Caco-2 (cell line): ENCODE data around the gene SPTB. TPM values are rescaled to one million over a fixed set of nuclear protein-coding genes. Genes with fewer than 3 reads are reported as not detected.
A peak's percentile ranks its signal among the peaks of the same experiment; 100 is the strongest.

Experiments used
- BruUV-seq: library from RNA; stranded (reverse); fragments of 400-500 nt; replicated peaks from 2 replicates; lab custom pipeline; 2021; lab: Mats Ljungman, UMichigan
- CTCF ChIA-PET: fragments of 300-600 bp; sonication (Branson Sonifier 250); formaldehyde crosslinking; loops from one replicate; lab custom pipeline; 2022; ENCODE audit warnings: antibody characterized with exemption; lab: Charles Lee
- POLR2A ChIA-PET: fragments of 300-600 bp; sonication (Branson Sonifier 250); formaldehyde crosslinking; loops from one replicate; lab custom pipeline; 2022; ENCODE audit warnings: antibody characterized with exemption; lab: Charles Lee
- DNase-seq, 2 experiments: peaks; one replicate each; pipeline versions ENCODE4 v3.0.0 to v3.0.0-alpha.2; 2020 to 2022
- H3K27me3 ChIP-seq: replicated peaks from 2 replicates; pipeline ENCODE4 v1.6.0; 2011; ENCODE audit warnings: low read length; ENCODE audit not compliant: control insufficient read depth, insufficient read depth
- H3K36me3 ChIP-seq: 2 replicates; pipeline ENCODE4 v1.5.1; 2011; ENCODE audit warnings: low read length; ENCODE audit not compliant: control insufficient read depth, insufficient read depth
- H3K4me1 ChIP-seq: fragments of 250-450 bp; sonication (Bioruptor Pico); 2 replicates; pipeline ENCODE4 v1.5.1; 2020; ENCODE audit warnings: mild to moderate bottlenecking
- H3K4me3 ChIP-seq: 2 replicates; pipeline ENCODE4 v1.5.1; 2011; ENCODE audit warnings: low read depth, mild to moderate bottlenecking, control low read depth, low read length
- H3K9me3 ChIP-seq: fragments of 250-450 bp; sonication (Bioruptor Pico); 2 replicates; pipeline ENCODE4 v1.5.1; 2020; ENCODE audit warnings: mild to moderate bottlenecking, moderate library complexity
- H3K27ac Mint-ChIP-seq: one replicate; pipeline ENCODE4 v1.8.0; 2022; ENCODE audit warnings: mixed read lengths; ENCODE audit not compliant: unreplicated experiment
- H3K27me3 Mint-ChIP-seq: one replicate; pipeline ENCODE4 v1.8.0; 2022; ENCODE audit warnings: mixed read lengths; ENCODE audit not compliant: insufficient read depth, unreplicated experiment
- H3K36me3 Mint-ChIP-seq: one replicate; pipeline ENCODE4 v1.8.0; 2022; ENCODE audit warnings: mild to moderate bottlenecking, mixed read lengths; ENCODE audit not compliant: insufficient read depth, unreplicated experiment
- H3K4me1 Mint-ChIP-seq: one replicate; pipeline ENCODE4 v1.8.0; 2022; ENCODE audit warnings: low read depth, mixed read lengths; ENCODE audit not compliant: unreplicated experiment
- H3K4me3 Mint-ChIP-seq: one replicate; pipeline ENCODE4 v1.8.0; 2022; ENCODE audit warnings: mild to moderate bottlenecking, moderate library complexity, mixed read lengths; ENCODE audit not compliant: unreplicated experiment
- H3K9me3 Mint-ChIP-seq: one replicate; pipeline ENCODE4 v1.8.0; 2022; ENCODE audit warnings: mixed read lengths; ENCODE audit not compliant: unreplicated experiment
- intact Hi-C: fragments of 100-400 bp; cut with micrococcal nuclease; formaldehyde crosslinking; loops from one replicate; pipeline ENCODE4 v1.10.0; 2022; ENCODE audit not compliant: unreplicated experiment
- total RNA-seq: library from RNA; stranded (reverse); gene quantifications from 2 replicates; pipeline ENCODE4 v1.2.3, GENCODE V29; 2022
- TF ChIP-seq, protein P1 (sequence below), 2 experiments: fragments of 200-600 bp in 1 of 2; IDR thresholded peaks; 1 replicate in 1 of 2; 2 replicates in 1 of 2; pipeline versions ENCODE4 v1.5.1 to v1.8.0; 2011 to 2022; ENCODE audit warnings: antibody characterized with exemption in 1 of 2, control low read depth in 1 of 2, inconsistent platforms in 1 of 2, low read depth in 1 of 2, low read length in 1 of 2, mild to moderate bottlenecking in 1 of 2, moderate library complexity in 1 of 2; ENCODE audit not compliant: insufficient read depth in 1 of 2, severe bottlenecking in 1 of 2, unreplicated experiment in 1 of 2

Gene SPTB
- total RNA-seq, 1 experiment from 2014 or later, result 1.7 TPM

DNA sequence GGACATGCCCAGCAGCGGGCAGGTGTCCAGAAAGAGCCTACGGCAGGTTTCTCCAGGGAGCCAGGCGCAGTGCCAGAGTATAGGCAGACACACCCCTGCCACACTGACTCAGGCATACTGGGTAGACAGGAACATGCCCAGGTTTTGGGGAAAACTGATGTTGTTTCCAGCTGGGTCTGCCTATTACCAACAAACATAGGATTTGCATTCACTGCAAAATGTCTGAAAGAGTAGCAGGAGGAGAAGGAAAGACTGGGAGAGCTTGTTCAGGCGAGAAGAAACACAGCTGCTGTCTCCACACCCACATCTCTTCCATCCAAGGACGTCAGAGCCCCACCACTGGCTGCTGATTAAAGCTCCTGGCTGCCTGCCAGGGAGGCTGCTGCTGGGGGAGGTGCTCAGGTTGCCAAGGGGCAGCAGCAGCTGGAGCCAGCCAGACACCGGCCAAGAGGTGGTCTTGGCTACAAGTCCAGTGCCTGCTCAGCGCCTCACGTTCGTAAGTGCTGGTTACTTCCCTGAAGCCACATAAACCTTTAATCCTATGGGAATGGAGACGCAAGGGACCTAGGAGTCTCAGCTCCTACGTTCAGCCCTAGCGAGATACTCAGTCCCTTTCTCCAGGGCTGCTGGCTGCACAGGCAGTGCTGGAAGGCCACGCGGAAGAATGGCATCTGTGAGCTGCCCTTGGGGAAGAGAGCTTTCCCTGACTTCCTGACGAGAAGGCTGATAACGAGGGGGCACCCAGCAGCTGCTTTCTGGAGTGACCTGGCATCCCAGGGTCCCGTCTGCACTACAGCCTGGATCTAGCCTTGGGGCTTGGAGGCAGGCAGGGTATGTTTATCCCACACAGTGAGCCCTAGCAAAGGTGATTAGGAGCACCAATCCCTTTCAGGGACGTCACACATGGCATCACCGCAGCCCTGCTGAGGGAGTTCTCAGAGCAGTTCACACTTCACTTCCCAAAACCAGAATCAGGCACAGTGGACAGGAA, 117.4 kb downstream of the SPTB start:
- intact Hi-C loops, result loop anchor here (5.0 kb wide), 3 partner anchors 130 to 420 kb away; partner anchors contain the start of gene HSPA2
- H3K36me3 Mint-ChIP-seq, result peaks cover 28% of the 10 kb centered on the region
- ChIA-PET POLR2A (interaction anchor here (0.5 kb wide), 1 partner anchor 53 kb away, joined by 4 read pairs; no protein-coding TSS in a partner anchor), CTCF (interaction anchor here (1.0 kb wide), 3 partner anchors 48 to 83 kb away, joined by 3 to 4 read pairs (median 4); no protein-coding TSS in a partner anchor)
- H3K36me3 ChIP-seq, result no peaks in the 10 kb centered on the region
- TF ChIP-seq, protein P1, sequence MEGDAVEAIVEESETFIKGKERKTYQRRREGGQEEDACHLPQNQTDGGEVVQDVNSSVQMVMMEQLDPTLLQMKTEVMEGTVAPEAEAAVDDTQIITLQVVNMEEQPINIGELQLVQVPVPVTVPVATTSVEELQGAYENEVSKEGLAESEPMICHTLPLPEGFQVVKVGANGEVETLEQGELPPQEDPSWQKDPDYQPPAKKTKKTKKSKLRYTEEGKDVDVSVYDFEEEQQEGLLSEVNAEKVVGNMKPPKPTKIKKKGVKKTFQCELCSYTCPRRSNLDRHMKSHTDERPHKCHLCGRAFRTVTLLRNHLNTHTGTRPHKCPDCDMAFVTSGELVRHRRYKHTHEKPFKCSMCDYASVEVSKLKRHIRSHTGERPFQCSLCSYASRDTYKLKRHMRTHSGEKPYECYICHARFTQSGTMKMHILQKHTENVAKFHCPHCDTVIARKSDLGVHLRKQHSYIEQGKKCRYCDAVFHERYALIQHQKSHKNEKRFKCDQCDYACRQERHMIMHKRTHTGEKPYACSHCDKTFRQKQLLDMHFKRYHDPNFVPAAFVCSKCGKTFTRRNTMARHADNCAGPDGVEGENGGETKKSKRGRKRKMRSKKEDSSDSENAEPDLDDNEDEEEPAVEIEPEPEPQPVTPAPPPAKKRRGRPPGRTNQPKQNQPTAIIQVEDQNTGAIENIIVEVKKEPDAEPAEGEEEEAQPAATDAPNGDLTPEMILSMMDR (IDR thresholded peaks at IDR 0.05; ENCODE audit: insufficient read depth in 1 of 2, low read depth in 1 of 2, low read length in 1 of 2, severe bottlenecking in 1 of 2, unreplicated experiment in 1 of 2), result no peak
- DNase-seq, result no peak
- H3K4me1 ChIP-seq, result peaks cover 59% of the 10 kb centered on the region
- no peaks in the 10 kb centered on the region for H3K27me3 Mint-ChIP-seq
- no peaks in the 10 kb centered on the region for H3K9me3 ChIP-seq
- no peaks in the 10 kb centered on the region for H3K27me3 ChIP-seq
- H3K4me3 ChIP-seq, result no peak overlapping the region
- H3K4me1 Mint-ChIP-seq, result peaks cover 60% of the 10 kb centered on the region
- no TSS peak for BruUV-seq
- no peaks in the 10 kb centered on the region for H3K9me3 Mint-ChIP-seq
- peak overlapping the region; percentile 92 for H3K27ac Mint-ChIP-seq
- no peak overlapping the region for H3K4me3 Mint-ChIP-seq

DNA sequence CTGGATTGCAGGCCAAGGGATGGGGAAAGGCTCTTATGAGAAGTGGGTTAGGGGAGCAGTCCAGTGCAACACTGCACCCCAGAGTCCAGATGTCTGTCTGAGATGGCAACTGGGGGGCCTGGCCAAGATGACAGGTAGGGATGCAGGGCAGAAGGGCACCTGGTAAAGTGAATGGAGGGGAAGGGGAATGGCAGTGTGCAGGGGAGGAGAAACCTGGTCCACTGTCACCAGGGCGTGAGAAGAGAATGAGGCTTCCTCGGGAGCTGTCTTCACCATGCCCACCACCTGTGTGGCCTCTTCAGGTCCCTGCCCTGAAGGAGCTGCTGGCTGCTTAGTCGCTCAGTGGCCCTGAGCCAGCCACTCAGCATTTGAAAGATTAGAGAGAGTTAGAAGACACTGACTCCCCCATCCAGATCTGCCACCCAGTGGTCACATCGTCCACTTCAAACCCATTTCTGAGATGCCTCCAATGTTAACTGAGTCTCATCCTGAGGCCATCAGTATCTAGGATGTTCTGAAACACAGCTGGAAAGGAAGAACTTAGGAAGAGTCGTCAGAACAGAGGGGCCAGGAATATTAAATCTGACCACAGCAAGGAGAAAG, 118.2 kb downstream of the SPTB start:
- Mint-ChIP-seq H3K27me3 (no peaks in the 10 kb centered on the region), H3K4me3 (no peak overlapping the region), H3K27ac (peak overlapping the region; percentile 92), H3K9me3 (no peaks in the 10 kb centered on the region), H3K36me3 (peaks cover 36% of the 10 kb centered on the region), H3K4me1 (peaks cover 66% of the 10 kb centered on the region)
- ChIA-PET CTCF (interaction anchor here (1.0 kb wide), 3 partner anchors 47 to 82 kb away, joined by 3 to 4 read pairs (median 4); no protein-coding TSS in a partner anchor), POLR2A (no interaction called here)
- H3K4me1 ChIP-seq, result peaks cover 67% of the 10 kb centered on the region
- intact Hi-C loops, result loop anchor here (5.0 kb wide), 3 partner anchors 131 to 419 kb away; partner anchors contain the start of gene HSPA2
- BruUV-seq, result no TSS peak
- H3K27me3 ChIP-seq, result no peaks in the 10 kb centered on the region
- TF ChIP-seq, protein P1 (IDR thresholded peaks at IDR 0.05; ENCODE audit: insufficient read depth in 1 of 2, low read depth in 1 of 2, low read length in 1 of 2, severe bottlenecking in 1 of 2, unreplicated experiment in 1 of 2), result no peak
- H3K9me3 ChIP-seq, result no peaks in the 10 kb centered on the region
- no peak overlapping the region for H3K4me3 ChIP-seq
- no peaks in the 10 kb centered on the region for H3K36me3 ChIP-seq
- no peak for DNase-seq

DNA sequence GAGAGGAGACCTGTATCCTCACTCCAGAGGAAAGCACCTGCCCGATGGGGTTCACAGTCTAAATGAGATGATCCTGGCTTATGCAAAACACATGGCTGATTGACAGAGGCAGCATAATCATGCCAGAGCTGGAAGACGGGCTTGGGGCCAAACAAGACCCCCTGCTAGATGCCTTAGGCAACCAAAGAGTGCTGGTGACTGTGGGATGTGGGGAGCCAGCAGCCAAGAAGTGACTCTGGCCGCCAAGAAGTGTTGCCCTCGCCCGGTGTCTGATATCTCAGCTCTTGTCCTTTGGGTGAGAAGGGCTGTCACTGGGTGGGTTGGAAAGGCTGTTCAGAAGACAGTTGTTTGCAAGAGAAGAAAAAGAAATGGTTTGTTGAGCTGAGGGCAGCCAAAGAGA, 118.8 kb downstream of the SPTB start:
- TF ChIP-seq, protein P1 (IDR thresholded peaks at IDR 0.05; ENCODE audit: insufficient read depth in 1 of 2, low read depth in 1 of 2, low read length in 1 of 2, severe bottlenecking in 1 of 2, unreplicated experiment in 1 of 2), result no peak
- intact Hi-C loops, result loop anchor here (5.0 kb wide), 3 partner anchors 131 to 419 kb away; partner anchors contain the start of gene HSPA2
- no peaks in the 10 kb centered on the region for H3K9me3 Mint-ChIP-seq
- no peak overlapping the region for H3K4me3 ChIP-seq
- H3K4me1 Mint-ChIP-seq, result peaks cover 67% of the 10 kb centered on the region
- no peaks in the 10 kb centered on the region for H3K27me3 Mint-ChIP-seq
- no peaks in the 10 kb centered on the region for H3K9me3 ChIP-seq
- ChIA-PET POLR2A (no interaction called here), CTCF (interaction anchor here (1.0 kb wide), 2 partner anchors 46 to 63 kb away, joined by 3 to 4 read pairs; no protein-coding TSS in a partner anchor)
- no peak overlapping the region for H3K4me3 Mint-ChIP-seq
- peaks cover 73% of the 10 kb centered on the region for H3K4me1 ChIP-seq
- no peaks in the 10 kb centered on the region for H3K36me3 ChIP-seq
- no TSS peak for BruUV-seq
- H3K27me3 ChIP-seq, result no peaks in the 10 kb centered on the region
- no peak for DNase-seq
- peak overlapping the region; percentile 92 for H3K27ac Mint-ChIP-seq
- peaks cover 40% of the 10 kb centered on the region for H3K36me3 Mint-ChIP-seq
